ENCODE results near the gene CNTN5.

CNTN5 gene

GRCh38 chr11:99522467-99523173, 501.9 kb downstream of the CNTN5 start:
- no peak for DNase-seq

DNA sequence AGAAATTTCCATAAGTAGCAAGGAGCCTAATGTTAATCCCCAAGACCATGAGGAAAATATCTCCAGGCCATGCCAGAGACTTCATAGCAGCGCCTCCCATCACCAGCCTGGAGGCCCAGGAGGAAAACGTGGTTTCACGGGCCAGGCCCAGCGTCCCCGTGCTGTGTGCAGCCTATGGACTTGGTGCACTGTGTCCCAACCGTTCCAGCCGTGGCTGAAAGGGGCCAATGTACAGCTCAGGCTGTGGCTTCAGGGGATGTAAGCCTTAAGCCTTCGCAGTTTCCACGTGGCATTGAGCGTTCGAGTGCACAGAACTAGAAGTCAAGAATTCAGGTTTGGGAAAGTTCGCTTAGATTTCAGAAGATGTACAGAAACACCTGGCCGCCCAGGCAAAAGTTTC, 510.7 kb downstream of the CNTN5 start:
- DNase-seq, result no peak

DNA sequence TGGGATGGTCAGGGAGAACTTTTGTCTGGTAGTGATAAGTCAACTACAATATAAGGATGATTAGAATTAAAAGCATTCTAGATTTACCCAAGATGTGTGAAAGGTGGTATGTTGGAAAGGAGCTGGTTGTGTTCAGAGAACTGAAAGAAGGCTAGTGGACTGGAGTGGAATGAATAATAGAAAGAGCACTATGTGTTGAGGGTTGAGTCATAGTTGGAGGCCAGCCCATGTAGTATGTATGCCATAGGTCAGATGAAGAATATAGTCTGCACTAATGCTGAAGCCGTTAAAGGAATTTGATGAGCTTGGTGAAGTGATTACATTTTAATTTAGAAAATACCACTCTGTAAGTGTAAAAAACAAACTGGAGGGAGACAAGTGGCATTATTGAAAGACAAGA, 514.1 kb downstream of the CNTN5 start:
- no peak for DNase-seq

DNA sequence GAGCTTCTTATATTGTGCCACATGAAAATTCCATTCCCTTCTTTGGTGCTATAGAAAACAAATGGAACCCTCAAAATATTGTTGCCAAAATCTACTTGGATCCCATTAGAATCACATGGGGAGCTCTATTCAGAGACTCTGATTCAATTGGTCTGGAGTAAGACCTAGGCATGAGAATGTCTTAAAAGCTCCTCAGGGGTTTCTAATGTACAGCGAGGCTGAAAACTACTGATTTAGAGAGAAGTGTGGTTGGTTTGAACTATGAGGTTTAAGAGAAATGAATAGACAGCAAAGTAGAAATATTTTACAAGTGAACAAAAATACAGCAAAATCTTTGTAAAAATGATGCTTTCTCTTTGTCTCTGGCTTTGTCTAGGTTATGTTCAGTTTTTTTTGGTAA, 514.7 kb downstream of the CNTN5 start:
- no peak for DNase-seq

DNA sequence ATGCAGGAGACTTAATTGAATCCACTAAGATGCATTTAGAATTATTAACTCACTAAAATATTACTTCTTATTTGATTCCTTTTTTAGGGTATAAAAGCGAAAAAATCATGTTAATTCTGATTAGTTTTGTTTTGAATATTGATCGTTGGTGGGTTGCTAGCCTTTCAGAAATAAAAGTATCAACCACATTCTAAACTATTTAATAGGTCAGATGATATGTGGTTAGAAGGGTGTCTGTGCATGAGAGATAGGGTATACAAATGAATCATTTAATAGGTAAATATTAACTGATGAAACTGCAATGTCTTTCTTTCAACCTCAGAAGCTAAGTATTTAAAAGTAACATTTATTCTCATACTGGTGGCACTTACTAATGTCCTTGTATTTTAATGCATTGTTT, 515.1 kb downstream of the CNTN5 start:
- no peak for DNase-seq

DNA sequence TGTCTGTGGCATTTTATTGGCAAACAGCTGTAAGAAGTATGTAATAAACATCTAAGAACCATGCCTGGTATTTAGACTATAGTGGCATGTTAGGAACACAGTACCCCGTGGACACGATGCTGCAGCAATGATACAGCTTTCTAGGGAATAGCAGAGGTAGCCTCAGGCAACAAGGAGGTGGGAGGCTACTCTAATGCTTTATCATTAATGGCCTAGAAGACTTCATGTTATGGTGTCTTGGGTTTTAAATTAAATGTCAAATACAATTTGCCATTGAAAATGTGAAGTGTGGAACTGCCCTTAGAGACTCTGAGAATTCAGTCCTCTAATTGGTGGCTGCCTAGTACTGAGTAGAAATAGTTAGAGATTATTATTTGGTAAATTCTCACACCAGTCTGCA, 516.9 kb downstream of the CNTN5 start:
- no peak for DNase-seq

DNA sequence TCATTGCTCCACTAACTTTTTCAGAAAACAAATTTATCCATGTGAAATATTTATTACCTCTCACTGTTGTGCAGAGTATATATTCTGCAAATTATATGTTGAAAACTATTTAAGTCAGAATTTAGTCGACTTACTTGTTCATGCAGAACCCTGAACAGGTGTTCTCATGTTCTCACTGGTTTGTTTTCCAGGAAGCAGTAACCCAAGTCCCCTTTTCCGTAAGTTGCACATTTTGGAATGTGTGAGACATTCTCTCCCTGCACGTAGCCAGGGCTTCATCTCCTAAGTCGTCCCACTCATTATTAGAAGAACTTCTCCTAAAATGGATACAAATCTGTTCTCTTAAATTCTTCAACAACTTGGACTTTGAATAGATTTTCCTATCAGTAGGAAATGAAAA, 524.9 kb downstream of the CNTN5 start:
- no peak for DNase-seq

- DNase-seq, result no peak
Observed at GRCh38 chr11:99548264-99548663, 527.5 kb downstream of the CNTN5 start.

GRCh38 chr11:99554232-99554903, 533.6 kb downstream of the CNTN5 start:
- DNase-seq, result no peak

- no peak for DNase-seq
Observed at GRCh38 chr11:99555486-99555885, 534.7 kb downstream of the CNTN5 start.

DNA sequence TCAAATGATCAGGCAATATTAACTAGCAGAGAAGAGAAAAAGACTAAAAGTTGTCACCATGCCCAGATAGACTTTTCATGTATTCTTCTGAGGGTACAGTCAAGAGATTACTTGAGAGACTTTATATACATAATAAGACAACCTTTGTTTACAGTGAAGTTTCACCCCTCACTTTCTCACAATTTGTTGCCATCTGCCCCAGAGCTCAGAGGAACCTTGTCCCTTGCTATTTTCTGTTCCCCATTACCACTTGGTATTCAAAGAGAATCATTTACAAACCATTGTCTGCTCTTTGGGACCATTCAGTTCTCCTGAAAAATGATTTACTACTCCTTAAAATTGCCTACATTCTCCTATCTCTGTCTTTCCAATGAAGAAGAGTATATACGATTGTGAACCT, 544.6 kb downstream of the CNTN5 start:
- no peak for DNase-seq

- no peak for DNase-seq
Observed at GRCh38 chr11:99567334-99567956, 546.7 kb downstream of the CNTN5 start.

DNA sequence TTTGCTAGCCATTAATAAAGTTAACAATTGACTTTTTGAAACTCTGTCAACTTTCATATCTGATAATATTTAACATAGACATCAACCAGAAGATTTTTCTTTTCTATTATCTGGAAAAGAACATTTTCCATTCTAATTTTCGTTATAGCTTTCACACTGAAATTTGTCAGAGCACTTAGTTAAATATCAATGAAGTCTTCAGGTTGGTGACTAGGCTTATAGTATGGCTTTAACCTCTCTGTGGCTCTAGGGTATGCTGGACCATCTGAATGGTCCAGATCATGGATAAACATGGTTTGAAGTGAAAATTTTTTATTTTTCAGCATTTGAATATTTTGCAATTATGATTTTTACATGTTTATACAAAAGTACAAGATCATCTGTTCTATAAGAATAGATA, 548.1 kb downstream of the CNTN5 start:
- no peak for DNase-seq

GRCh38 chr11:99571094-99571493, 550.3 kb downstream of the CNTN5 start:
- DNase-seq, result no peak

DNA sequence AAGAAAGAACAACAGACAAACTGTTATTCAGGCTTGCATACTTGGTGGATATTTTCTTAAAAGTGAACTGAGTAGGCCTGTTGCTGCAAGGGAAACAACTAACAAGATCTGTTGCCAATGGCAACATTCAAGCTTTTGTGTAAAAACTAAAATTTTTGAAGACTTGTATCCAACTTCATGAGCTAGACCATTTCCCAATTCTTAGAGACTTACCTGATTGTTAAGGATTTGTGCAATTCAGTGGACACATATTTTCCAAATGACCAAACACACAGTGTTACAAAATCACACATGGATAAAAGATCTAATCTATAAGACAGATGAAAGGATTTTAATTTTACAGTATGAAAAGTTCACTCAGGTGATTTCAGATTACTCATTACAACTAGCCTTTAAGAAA, 564.1 kb downstream of the CNTN5 start:
- no peak for DNase-seq

DNA sequence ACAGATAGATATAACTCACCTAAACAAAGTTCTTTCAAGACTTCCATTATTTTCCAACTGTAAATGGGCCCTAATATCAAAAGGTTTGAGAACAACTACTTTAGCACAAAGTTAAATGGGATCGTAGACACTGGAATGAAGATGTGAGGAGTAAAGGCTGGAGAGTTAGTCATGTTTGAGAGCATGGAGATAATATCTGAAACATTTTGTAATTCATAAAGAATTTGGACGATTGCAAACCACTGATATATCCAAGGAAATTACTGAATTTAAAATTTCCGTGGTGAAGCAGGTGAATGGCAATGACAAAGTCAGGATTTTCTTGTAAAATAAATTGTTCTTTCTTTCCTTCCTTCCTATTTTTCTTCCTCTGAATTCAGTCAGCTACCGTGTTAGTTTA, 564.9 kb downstream of the CNTN5 start:
- no peak for DNase-seq

GRCh38 chr11:99589771-99590170, 569.0 kb downstream of the CNTN5 start:
- DNase-seq, result no peak

- DNase-seq, result no peak
Observed at GRCh38 chr11:99592266-99592665, 571.5 kb downstream of the CNTN5 start.

- DNase-seq, result no peak
Observed at GRCh38 chr11:99593197-99593596, 572.4 kb downstream of the CNTN5 start.

DNA sequence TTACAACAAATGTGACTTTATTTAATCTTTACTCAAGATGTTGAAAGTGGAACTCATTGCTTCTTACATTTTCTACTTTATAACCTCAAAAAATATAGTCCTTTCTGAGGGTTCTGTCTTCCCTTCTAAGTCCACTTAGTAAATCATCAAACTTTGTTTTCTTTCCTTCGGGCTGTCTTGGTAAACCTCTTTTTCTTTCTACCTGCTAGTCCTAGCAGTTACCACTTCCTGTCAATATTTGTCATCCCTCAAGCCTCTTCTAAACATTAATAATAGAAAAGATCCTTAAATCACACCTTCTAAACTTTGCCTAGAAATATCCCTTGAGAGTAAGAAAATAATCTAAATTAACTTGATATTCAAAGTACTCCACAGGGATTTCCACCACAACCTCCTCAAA, 580.4 kb downstream of the CNTN5 start:
- DNase-seq, result no peak

DNA sequence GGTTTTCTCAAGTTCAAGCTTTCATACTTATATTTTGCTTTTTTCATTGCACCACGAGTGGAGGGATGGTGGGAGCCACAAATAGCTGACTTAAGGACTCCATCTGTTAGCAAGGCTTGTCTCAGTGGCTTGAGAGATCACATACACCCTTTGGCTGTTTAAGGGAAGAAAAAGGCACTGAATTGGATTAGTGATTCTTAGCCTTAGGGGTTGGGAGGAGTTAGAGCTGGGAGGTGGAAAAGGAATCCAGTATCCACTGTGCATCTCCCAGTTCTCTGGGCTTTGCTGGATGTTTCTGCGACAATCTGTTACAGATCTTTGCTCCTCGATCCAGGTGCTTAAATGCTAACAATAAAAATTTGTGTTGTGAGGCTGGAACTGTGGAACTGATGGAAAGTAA, 593.6 kb downstream of the CNTN5 start:
- DNase-seq, result no peak

DNA sequence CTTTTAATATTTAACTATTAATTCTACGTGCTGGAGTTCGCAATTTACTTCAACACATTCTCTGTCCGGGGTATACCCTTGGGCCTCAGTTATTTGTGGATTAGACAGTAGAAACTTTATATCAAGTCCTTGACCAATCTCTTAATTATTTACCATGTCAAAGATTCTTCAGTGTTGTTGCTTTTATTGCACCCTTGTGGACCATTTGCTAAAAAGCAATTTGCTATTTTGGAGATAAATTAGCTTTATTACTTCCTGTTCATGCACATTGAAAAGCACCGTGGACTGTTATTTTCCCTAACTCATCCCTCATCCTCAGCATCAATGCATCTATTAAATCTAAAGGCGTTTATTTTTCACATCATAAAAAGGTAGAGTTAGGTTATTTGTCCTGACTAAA, 609.9 kb downstream of the CNTN5 start:
- DNase-seq, result no peak

- DNase-seq, result no peak
Observed at GRCh38 chr11:99631618-99632017, 610.9 kb downstream of the CNTN5 start.

DNA sequence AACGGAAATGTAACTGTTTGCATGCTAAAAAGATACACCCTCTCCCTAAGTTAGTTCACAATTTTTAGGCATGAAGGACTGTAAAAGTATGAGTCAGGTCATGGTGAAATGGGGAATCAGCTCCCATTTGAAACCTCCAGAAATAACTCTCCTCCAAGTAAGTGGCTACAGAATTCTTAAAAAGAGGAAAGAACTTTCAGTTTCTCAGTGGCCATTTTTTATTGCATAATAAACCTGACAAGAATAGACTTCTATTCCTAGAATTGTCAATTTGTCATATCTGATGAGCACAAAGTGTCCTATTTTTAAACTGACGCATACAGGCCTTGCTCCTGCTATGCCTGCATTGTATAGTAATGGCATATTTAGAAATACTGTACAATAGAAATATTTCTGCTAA, 612.2 kb downstream of the CNTN5 start:
- no peak for DNase-seq
